Neural cell (in vitro differentiated cells): ENCODE data around the gene MAEA. TPM values are rescaled to one million over a fixed set of nuclear protein-coding genes. Genes with fewer than 3 reads are reported as not detected.

ENCODE experiments used
- H2AFZ ChIP-seq: fragments of 200-600, 300-800 bp; sonication (generic), shearing (Covaris generic); 2 replicates; pipeline ENCODE4 v1.6.0; 2014; ENCODE audit warnings: low read depth, mild to moderate bottlenecking, antibody characterized with exemption, low read length, moderate library complexity
- H3F3A ChIP-seq: fragments of 200-600 bp; shearing (Covaris generic); 2 replicates; pipeline ENCODE4 v1.6.1; 2016; ENCODE audit warnings: mild to moderate bottlenecking, moderate library complexity, mixed read lengths, antibody characterized with exemption, low read length; ENCODE audit not compliant: insufficient read depth, poor library complexity, severe bottlenecking
- H3K27ac ChIP-seq: fragments of 200-600, 300-800 bp; sonication (generic), shearing (Covaris generic); 2 replicates; pipeline ENCODE4 v1.5.1; 2014; ENCODE audit warnings: mild to moderate bottlenecking, low read length, moderate library complexity
- H3K27me3 ChIP-seq: fragments of 300-800, 200-600 bp; sonication (generic), shearing (Covaris generic); 2 replicates; pipeline ENCODE4 v1.6.0; 2014; ENCODE audit warnings: mild to moderate bottlenecking, low read depth, low read length, moderate library complexity; ENCODE audit not compliant: insufficient read depth
- H3K36me3 ChIP-seq: fragments of 300-800, 200-600 bp; sonication (generic), shearing (Covaris generic); 2 replicates; pipeline ENCODE4 v1.5.1; 2014; ENCODE audit warnings: mild to moderate bottlenecking, antibody characterized with exemption, low read length, moderate library complexity; ENCODE audit not compliant: insufficient read depth
- H3K4me2 ChIP-seq: fragments of 300-800, 200-600 bp; sonication (generic), shearing (Covaris generic); 2 replicates; pipeline ENCODE4 v1.6.0; 2014; ENCODE audit warnings: mild to moderate bottlenecking, low read length
- H3K4me3 ChIP-seq: fragments of 300-800, 200-600 bp; sonication (generic), shearing (Covaris generic); 2 replicates; pipeline ENCODE4 v1.5.1; 2014; ENCODE audit warnings: mild to moderate bottlenecking, low read length, moderate library complexity
- H3K79me2 ChIP-seq: fragments of 200-600 bp; shearing (Covaris generic); replicated peaks from 2 replicates; pipeline ENCODE4 v1.6.0; 2014; ENCODE audit warnings: mild to moderate bottlenecking, low read length, moderate library complexity; ENCODE audit not compliant: insufficient read depth
- H3K9ac ChIP-seq: fragments of 300-800, 200-600 bp; sonication (generic), shearing (Covaris generic); 2 replicates; pipeline ENCODE4 v1.6.1; 2016; ENCODE audit warnings: mild to moderate bottlenecking, low read length, mixed read lengths
- H3K9me2 ChIP-seq: fragments of 200-600 bp; shearing (Covaris generic); 2 replicates; pipeline ENCODE4 v1.6.1; 2016; ENCODE audit warnings: mild to moderate bottlenecking, low read length, mixed read lengths; ENCODE audit not compliant: insufficient read depth
- H3K9me3 ChIP-seq: fragments of 200-600, 300-800 bp; sonication (generic), shearing (Covaris generic); 2 replicates; pipeline ENCODE4 v1.6.1; 2016; ENCODE audit warnings: mild to moderate bottlenecking, mixed run types, low read length, moderate library complexity, mixed read lengths
- H4K20me1 ChIP-seq: fragments of 200-600 bp; shearing (Covaris generic); 2 replicates; pipeline ENCODE4 v1.6.1; 2016; ENCODE audit warnings: mild to moderate bottlenecking, mixed run types; ENCODE audit not compliant: insufficient read depth
- EP300 ChIP-seq: fragments of 450-650 bp; conservative IDR thresholded peaks from 2 replicates; pipeline ENCODE4 v1.6.1; 2014; ENCODE audit warnings: antibody characterized with exemption, mild to moderate bottlenecking, moderate library complexity; ENCODE audit not compliant: poor library complexity, severe bottlenecking
- EZH2 ChIP-seq: fragments of 200-600, 300-800 bp; shearing (Covaris generic), sonication (generic); IDR thresholded peaks from 2 replicates; pipeline ENCODE4 v1.6.1; 2014; ENCODE audit warnings: antibody characterized with exemption, low read length, borderline replicate concordance, mild to moderate bottlenecking; ENCODE audit not compliant: insufficient read depth, poor library complexity, severe bottlenecking
- MXI1 ChIP-seq: fragments of 450-650 bp; conservative IDR thresholded peaks from 2 replicates; pipeline ENCODE4 v1.6.1; 2014; ENCODE audit warnings: antibody characterized with exemption, mild to moderate bottlenecking; ENCODE audit not compliant: poor library complexity, severe bottlenecking
- POLR2AphosphoS5 ChIP-seq: IDR thresholded peaks from 2 replicates; pipeline ENCODE4 v1.6.1; 2012
- RAD21 ChIP-seq: fragments of 450-650 bp; conservative IDR thresholded peaks from 2 replicates; pipeline ENCODE4 v1.6.1; 2014; ENCODE audit warnings: antibody characterized with exemption, mild to moderate bottlenecking, moderate library complexity
- SMC3 ChIP-seq: fragments of 450-650 bp; conservative IDR thresholded peaks from 2 replicates; pipeline ENCODE4 v1.6.1; 2014; ENCODE audit warnings: antibody characterized with exemption, mild to moderate bottlenecking, moderate library complexity; ENCODE audit not compliant: poor library complexity
- TAF1 ChIP-seq: IDR thresholded peaks from 2 replicates; pipeline ENCODE4 v1.6.1; 2012; ENCODE audit warnings: low read depth
- polyA plus RNA-seq: library from polyadenylated mRNA; depleted of rRNA; stranded (reverse); fragments of >200 nt; gene quantifications from 2 replicates; pipeline ENCODE4 v1.2.3, GENCODE V29; 2014
- TF ChIP-seq, protein P1 (sequence below): IDR thresholded peaks from 2 replicates; pipeline ENCODE4 v1.6.1; 2012; ENCODE audit warnings: borderline replicate concordance
- TF ChIP-seq, protein P2 (sequence below): fragments of 450-650 bp; IDR thresholded peaks from 2 replicates; pipeline ENCODE4 v1.5.1; 2014; ENCODE audit warnings: antibody characterized with exemption, mild to moderate bottlenecking, moderate library complexity; ENCODE audit not compliant: poor library complexity, severe bottlenecking

Gene MAEA
- polyA plus RNA-seq, 1 donor from 2014 or later = 106 TPM

DNA sequence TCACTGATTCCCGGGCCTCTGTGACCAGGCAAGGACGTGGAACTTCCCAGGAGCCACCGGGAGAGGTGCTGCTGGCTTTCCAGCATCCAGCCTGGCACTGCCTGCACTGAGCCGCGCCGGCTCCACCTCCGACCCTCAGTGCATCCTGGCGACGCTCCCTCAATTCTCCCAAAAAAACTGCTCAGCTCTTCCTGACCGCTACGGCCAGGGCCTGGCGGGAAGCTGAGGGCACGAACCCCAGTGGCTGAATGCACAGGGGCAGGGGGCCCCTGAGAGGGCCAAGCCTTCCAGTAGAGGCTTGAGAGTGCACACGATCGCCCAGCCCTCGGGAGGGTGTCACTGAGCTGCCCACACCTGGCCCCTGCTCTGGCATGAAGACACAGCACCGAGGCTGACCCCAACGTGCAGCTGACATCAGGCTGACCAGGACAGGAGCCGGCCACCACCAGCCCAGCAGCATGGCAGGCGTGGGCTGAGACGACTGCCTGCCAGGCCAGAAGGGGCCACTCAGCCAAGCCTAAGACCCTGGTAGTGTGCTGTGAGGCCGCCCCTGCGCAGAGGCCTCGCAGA, 47.7 kb upstream of the MAEA start:
- H3K4me3 ChIP-seq = no peak overlapping the region
- H3K36me3 ChIP-seq = peaks cover 4% of the 10 kb centered on the region
- peaks cover 29% of the 10 kb centered on the region for H4K20me1 ChIP-seq
- H3K9ac ChIP-seq = no peak overlapping the region
- H3K9me2 ChIP-seq = no peaks in the 10 kb centered on the region
- no peak overlapping the region for H3K4me2 ChIP-seq
- H3K27ac ChIP-seq = no peak overlapping the region
- no peaks in the 10 kb centered on the region for H3K27me3 ChIP-seq
- no peaks in the 10 kb centered on the region for H3K9me3 ChIP-seq
- H2AFZ ChIP-seq = no peak overlapping the region
- peaks cover 68% of the 10 kb centered on the region for H3K79me2 ChIP-seq
- no peaks in the 10 kb centered on the region for H3F3A ChIP-seq
- TF ChIP-seq POLR2AphosphoS5 = no peak
- TF ChIP-seq SMC3 = no peak
- no peak for TF ChIP-seq TAF1
- no peak for TF ChIP-seq RAD21
- TF ChIP-seq, protein P1, sequence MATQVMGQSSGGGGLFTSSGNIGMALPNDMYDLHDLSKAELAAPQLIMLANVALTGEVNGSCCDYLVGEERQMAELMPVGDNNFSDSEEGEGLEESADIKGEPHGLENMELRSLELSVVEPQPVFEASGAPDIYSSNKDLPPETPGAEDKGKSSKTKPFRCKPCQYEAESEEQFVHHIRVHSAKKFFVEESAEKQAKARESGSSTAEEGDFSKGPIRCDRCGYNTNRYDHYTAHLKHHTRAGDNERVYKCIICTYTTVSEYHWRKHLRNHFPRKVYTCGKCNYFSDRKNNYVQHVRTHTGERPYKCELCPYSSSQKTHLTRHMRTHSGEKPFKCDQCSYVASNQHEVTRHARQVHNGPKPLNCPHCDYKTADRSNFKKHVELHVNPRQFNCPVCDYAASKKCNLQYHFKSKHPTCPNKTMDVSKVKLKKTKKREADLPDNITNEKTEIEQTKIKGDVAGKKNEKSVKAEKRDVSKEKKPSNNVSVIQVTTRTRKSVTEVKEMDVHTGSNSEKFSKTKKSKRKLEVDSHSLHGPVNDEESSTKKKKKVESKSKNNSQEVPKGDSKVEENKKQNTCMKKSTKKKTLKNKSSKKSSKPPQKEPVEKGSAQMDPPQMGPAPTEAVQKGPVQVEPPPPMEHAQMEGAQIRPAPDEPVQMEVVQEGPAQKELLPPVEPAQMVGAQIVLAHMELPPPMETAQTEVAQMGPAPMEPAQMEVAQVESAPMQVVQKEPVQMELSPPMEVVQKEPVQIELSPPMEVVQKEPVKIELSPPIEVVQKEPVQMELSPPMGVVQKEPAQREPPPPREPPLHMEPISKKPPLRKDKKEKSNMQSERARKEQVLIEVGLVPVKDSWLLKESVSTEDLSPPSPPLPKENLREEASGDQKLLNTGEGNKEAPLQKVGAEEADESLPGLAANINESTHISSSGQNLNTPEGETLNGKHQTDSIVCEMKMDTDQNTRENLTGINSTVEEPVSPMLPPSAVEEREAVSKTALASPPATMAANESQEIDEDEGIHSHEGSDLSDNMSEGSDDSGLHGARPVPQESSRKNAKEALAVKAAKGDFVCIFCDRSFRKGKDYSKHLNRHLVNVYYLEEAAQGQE = no peak
- no peak for TF ChIP-seq EP300
- TF ChIP-seq EZH2 = no peak
- TF ChIP-seq MXI1 = no peak
- TF ChIP-seq, protein P2, sequence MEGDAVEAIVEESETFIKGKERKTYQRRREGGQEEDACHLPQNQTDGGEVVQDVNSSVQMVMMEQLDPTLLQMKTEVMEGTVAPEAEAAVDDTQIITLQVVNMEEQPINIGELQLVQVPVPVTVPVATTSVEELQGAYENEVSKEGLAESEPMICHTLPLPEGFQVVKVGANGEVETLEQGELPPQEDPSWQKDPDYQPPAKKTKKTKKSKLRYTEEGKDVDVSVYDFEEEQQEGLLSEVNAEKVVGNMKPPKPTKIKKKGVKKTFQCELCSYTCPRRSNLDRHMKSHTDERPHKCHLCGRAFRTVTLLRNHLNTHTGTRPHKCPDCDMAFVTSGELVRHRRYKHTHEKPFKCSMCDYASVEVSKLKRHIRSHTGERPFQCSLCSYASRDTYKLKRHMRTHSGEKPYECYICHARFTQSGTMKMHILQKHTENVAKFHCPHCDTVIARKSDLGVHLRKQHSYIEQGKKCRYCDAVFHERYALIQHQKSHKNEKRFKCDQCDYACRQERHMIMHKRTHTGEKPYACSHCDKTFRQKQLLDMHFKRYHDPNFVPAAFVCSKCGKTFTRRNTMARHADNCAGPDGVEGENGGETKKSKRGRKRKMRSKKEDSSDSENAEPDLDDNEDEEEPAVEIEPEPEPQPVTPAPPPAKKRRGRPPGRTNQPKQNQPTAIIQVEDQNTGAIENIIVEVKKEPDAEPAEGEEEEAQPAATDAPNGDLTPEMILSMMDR = no peak

DNA sequence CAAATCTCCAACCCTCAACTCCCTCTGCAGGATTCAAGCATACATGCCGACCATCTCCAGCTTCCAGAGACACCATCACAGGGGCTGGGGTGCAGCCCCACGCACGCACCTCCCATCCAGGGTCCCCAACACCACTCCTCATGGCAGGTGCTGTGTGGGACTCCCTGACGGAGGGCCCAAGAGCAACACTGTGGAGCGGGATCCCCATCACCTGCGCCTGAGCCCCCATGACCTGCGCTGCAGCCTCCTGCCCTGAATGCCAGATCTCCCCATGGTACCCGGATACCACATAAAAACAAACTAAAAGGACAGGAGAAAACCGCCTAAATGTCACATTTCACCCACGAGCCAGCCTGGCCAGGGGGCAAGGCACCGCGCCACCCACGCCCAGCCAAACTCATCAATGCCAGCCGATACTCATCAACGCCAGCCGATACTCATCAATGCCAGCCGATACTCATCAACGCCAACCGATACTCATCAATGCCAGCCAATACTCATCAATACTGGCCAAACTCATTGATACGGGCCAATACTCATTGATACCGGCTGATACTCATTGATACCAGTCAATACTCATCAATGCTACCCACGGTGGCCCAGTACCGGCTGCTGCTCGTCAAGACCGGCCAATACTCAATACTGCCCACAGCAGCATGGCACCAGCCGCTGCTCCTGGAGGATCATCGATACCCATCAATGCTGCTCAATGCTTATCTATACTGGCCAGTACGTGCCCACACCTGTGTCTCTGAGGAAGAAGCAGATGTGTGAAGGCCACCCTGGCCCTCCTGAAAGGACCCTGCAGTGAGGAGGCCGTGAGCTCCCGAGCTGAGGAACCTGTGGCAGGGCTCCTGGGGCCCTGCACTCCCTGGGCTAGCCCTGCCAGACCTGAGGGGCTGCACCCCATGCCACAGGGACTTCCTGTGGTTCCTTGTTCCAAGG, 46.9 kb upstream of the MAEA start:
- H3K4me3 ChIP-seq = no peak overlapping the region

More for the DNA sequence above, 46.9 kb upstream of the MAEA start:
- H2AFZ ChIP-seq = no peak overlapping the region
- H3K9me3 ChIP-seq = no peaks in the 10 kb centered on the region
- no peak overlapping the region for H3K4me2 ChIP-seq
- no peak overlapping the region for H3K9ac ChIP-seq
- TF ChIP-seq RAD21 (no peak), TAF1 (no peak), POLR2AphosphoS5 (no peak), SMC3 (no peak), EP300 (no peak), MXI1 (no peak), EZH2 (no peak)
- TF ChIP-seq, protein P2 = no peak
- TF ChIP-seq, protein P1 = no peak
- no peak overlapping the region for H3K27ac ChIP-seq
- peaks cover 4% of the 10 kb centered on the region for H3K36me3 ChIP-seq
- no peaks in the 10 kb centered on the region for H3K9me2 ChIP-seq
- no peaks in the 10 kb centered on the region for H3F3A ChIP-seq
- H4K20me1 ChIP-seq = peaks cover 29% of the 10 kb centered on the region
- H3K27me3 ChIP-seq = no peaks in the 10 kb centered on the region
- H3K79me2 ChIP-seq = peaks cover 75% of the 10 kb centered on the region
